DOHH2 (cell line): ENCODE data around the gene ZNF561.
"Not testable (repeated sequence)": the region's sequence is repeated elsewhere in the genome, so short reads cannot be mapped to it uniquely, and the experiment has no call there.

Source experiments
- H3F3A ChIP-seq: fragments of 200-600 bp; sonication (generic), shearing (Covaris generic); 2 replicates; pipeline ENCODE4 v1.6.0; 2016; ENCODE audit warnings: antibody characterized with exemption, mild to moderate bottlenecking; ENCODE audit not compliant: control insufficient read depth, insufficient read depth
- H3K27ac ChIP-seq: fragments of 200-600 bp; sonication (generic); 2 replicates; pipeline ENCODE4 v1.5.1; 2014; ENCODE audit warnings: low read depth, mild to moderate bottlenecking, low read length, moderate library complexity
- H3K27me3 ChIP-seq: fragments of 200-600 bp; sonication (generic); 2 replicates; pipeline ENCODE4 v1.6.1; 2014; ENCODE audit warnings: mild to moderate bottlenecking, low read length, mixed read lengths; ENCODE audit not compliant: control insufficient read depth
- H3K36me3 ChIP-seq: fragments of 200-600 bp; sonication (generic); 2 replicates; pipeline ENCODE4 v1.6.1; 2014; ENCODE audit warnings: mild to moderate bottlenecking, low read length, moderate library complexity, mixed read lengths; ENCODE audit not compliant: control insufficient read depth
- H3K4me1 ChIP-seq: fragments of 200-600 bp; sonication (generic); 2 replicates; pipeline ENCODE4 v1.6.1; 2014; ENCODE audit warnings: mild to moderate bottlenecking, low read length, mixed read lengths; ENCODE audit not compliant: control insufficient read depth
- H3K4me2 ChIP-seq: fragments of 200-600 bp; sonication (generic); 2 replicates; pipeline ENCODE4 v1.6.0; 2014; ENCODE audit warnings: mild to moderate bottlenecking, low read length, moderate library complexity
- H3K4me3 ChIP-seq: fragments of 200-600 bp; sonication (generic); 2 replicates; pipeline ENCODE4 v1.5.1; 2014; ENCODE audit warnings: mild to moderate bottlenecking, low read length, mixed read lengths
- H3K79me2 ChIP-seq: fragments of 200-600 bp; sonication (generic); 2 replicates; pipeline ENCODE4 v1.6.1; 2014; ENCODE audit warnings: mild to moderate bottlenecking, low read length, mixed read lengths; ENCODE audit not compliant: control insufficient read depth
- H3K9me2 ChIP-seq: fragments of 200-600 bp; sonication (generic); replicated peaks from 2 replicates; pipeline ENCODE4 v1.6.1; 2014; ENCODE audit warnings: mild to moderate bottlenecking, low read length, mixed read lengths; ENCODE audit not compliant: control insufficient read depth
- H3K9me3 ChIP-seq: fragments of 200-600 bp; sonication (generic); 2 replicates; pipeline ENCODE4 v1.6.1; 2014; ENCODE audit warnings: antibody characterized with exemption, low read length, mixed read lengths; ENCODE audit not compliant: control insufficient read depth, insufficient read depth
- H4K20me1 ChIP-seq: fragments of 200-600 bp; sonication (generic); 2 replicates; pipeline ENCODE4 v1.6.0; 2014; ENCODE audit warnings: low read depth, mild to moderate bottlenecking, antibody characterized with exemption, low read length, moderate library complexity; ENCODE audit not compliant: control insufficient read depth, insufficient read depth
- EZH2phosphoT487 ChIP-seq: fragments of 200-600 bp; sonication (generic); IDR thresholded peaks from 2 replicates; pipeline ENCODE4 v1.6.1; 2017; ENCODE audit warnings: borderline replicate concordance, mild to moderate bottlenecking, antibody characterized with exemption, low read length, moderate library complexity, mixed read lengths
- TF ChIP-seq, protein P1 (sequence below): fragments of 200-600 bp; sonication (generic); IDR thresholded peaks from one replicate; pipeline ENCODE4 v1.5.1; 2014; ENCODE audit warnings: antibody characterized with exemption, mild to moderate bottlenecking, low read depth, low read length; ENCODE audit not compliant: poor library complexity, severe bottlenecking

Gene ZNF561

DNA sequence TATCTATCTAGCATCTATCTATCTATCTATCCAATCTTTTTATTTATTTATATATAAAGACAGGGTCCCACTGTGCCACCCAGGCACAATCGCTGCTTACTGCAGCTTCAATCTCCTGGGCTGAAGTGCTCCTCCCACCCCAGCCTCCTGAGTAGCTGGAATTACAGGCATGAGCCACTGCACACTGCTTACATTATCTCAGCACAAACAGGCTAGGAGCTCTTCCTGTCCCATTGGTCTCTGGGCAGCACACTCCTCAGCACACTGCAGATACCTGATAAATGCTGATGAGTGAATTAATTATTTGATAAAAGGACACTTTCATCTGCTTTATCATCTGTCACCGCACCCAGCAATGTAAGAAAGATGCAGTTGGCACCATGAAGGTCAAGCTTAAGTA lies 37.7 kb upstream of the ZNF561 start:
- H3F3A ChIP-seq: no peaks in the 10 kb centered on the region
- H3K79me2 ChIP-seq: peaks cover 44% of the 10 kb centered on the region
- H3K4me2 ChIP-seq: no peak overlapping the region
- no peak overlapping the region for H3K4me3 ChIP-seq
- H3K36me3 ChIP-seq: peaks cover 57% of the 10 kb centered on the region
- TF ChIP-seq, protein P1, sequence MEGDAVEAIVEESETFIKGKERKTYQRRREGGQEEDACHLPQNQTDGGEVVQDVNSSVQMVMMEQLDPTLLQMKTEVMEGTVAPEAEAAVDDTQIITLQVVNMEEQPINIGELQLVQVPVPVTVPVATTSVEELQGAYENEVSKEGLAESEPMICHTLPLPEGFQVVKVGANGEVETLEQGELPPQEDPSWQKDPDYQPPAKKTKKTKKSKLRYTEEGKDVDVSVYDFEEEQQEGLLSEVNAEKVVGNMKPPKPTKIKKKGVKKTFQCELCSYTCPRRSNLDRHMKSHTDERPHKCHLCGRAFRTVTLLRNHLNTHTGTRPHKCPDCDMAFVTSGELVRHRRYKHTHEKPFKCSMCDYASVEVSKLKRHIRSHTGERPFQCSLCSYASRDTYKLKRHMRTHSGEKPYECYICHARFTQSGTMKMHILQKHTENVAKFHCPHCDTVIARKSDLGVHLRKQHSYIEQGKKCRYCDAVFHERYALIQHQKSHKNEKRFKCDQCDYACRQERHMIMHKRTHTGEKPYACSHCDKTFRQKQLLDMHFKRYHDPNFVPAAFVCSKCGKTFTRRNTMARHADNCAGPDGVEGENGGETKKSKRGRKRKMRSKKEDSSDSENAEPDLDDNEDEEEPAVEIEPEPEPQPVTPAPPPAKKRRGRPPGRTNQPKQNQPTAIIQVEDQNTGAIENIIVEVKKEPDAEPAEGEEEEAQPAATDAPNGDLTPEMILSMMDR: no peak
- TF ChIP-seq EZH2phosphoT487: no peak
- H3K27me3 ChIP-seq: no peaks in the 10 kb centered on the region
- H3K27ac ChIP-seq: no peak overlapping the region
- no peaks in the 10 kb centered on the region for H3K4me1 ChIP-seq
- no peaks in the 10 kb centered on the region for H3K9me2 ChIP-seq
- no peaks in the 10 kb centered on the region for H4K20me1 ChIP-seq
- H3K9me3 ChIP-seq: peaks cover 10% of the 10 kb centered on the region

DNA sequence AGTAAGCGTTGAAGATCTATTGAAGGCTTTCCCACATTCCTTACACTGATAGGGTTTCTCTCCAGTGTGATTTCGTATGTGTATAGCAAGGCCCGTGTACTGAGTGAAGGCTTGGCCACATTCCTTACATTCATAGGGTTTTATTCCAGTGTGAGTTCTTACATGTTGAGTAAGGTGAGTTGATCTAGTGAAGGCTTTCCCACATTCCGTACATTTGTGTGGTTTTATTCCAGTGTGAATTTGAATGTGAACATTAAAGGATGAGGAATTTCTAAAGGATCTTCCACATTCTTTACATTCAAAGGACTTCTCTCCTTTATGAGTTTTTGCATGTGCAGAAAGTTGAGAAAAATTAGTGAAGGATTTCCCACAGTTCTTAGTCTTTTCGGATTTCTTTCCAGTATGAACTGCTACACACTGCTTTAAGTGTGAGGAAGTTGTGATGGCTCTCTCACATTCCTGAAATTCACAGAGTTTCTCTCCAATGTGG lies 32.1 kb upstream of the ZNF561 start:
- not testable (repeated sequence) for H3K4me1 ChIP-seq, H3K4me2 ChIP-seq, H3F3A ChIP-seq, H3K4me3 ChIP-seq, H3K9me2 ChIP-seq, H3K27ac ChIP-seq, H3K27me3 ChIP-seq, H4K20me1 ChIP-seq
- Histone ChIP-seq H3K36me3 (peaks cover 75% of the 10 kb centered on the region), H3K9me3 (peaks cover 17% of the 10 kb centered on the region), H3K79me2 (peaks cover 20% of the 10 kb centered on the region)

DNA sequence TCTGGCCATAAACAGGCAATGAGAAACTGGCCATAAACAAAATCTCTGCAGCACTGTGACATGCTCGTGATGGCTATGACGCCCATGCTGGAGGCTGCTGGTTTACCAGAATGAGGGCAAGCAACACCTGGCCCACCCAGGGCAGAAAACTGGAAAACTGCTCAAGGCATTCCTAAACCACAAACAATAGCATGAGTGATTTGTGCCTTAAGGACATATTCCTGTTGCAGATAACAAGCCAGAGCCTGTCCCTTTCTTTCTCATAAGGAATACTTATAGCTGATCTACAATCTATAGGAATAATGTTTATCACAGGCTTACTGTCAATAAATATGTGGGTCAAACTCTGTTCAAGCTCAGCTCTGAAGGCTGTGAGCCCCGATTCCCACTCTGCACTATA lies 30.4 kb upstream of the ZNF561 start:
- peaks cover 17% of the 10 kb centered on the region for H3K9me3 ChIP-seq
- H3K4me3 ChIP-seq, H3K27me3 ChIP-seq, H3F3A ChIP-seq, H4K20me1 ChIP-seq, H3K4me1 ChIP-seq, H3K4me2 ChIP-seq, H3K27ac ChIP-seq, H3K9me2 ChIP-seq: not testable (repeated sequence)
- H3K36me3 ChIP-seq: peaks cover 61% of the 10 kb centered on the region
- peaks cover 20% of the 10 kb centered on the region for H3K79me2 ChIP-seq

DNA sequence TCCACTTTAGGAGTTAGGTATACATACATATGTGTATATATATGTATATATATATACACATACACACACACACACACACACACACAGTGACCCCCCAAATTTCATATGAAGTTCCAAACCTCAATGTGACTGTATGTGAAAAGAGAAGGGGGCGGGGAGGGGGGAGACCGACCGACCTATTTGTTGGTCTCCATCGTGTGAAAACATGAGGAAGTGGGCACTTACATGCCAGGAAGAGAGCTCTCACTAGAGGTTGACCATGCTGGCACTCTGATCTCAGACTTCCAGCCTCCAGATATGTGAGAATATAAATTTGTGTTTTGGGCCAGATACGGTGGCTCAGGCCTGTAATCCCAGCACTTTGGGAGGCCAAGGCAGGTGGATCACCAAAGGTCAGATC lies 29.3 kb upstream of the ZNF561 start:
- H3K79me2 ChIP-seq: peaks cover 20% of the 10 kb centered on the region
- no peak overlapping the region for H3K4me3 ChIP-seq
- H3K9me2 ChIP-seq: no peaks in the 10 kb centered on the region

More for the DNA sequence above, 29.3 kb upstream of the ZNF561 start:
- no peak overlapping the region for H3K4me2 ChIP-seq
- TF ChIP-seq, protein P1: no peak
- TF ChIP-seq EZH2phosphoT487: no peak
- no peak overlapping the region for H3K27ac ChIP-seq
- no peaks in the 10 kb centered on the region for H3K4me1 ChIP-seq
- no peaks in the 10 kb centered on the region for H3K27me3 ChIP-seq
- H3K36me3 ChIP-seq: peaks cover 50% of the 10 kb centered on the region
- no peaks in the 10 kb centered on the region for H3F3A ChIP-seq
- no peaks in the 10 kb centered on the region for H4K20me1 ChIP-seq
- peaks cover 17% of the 10 kb centered on the region for H3K9me3 ChIP-seq
